ENCODE results near the gene CHERP.
A peak's percentile ranks its signal among the peaks of the same experiment; 100 is the strongest.

The CHERP gene

DNA sequence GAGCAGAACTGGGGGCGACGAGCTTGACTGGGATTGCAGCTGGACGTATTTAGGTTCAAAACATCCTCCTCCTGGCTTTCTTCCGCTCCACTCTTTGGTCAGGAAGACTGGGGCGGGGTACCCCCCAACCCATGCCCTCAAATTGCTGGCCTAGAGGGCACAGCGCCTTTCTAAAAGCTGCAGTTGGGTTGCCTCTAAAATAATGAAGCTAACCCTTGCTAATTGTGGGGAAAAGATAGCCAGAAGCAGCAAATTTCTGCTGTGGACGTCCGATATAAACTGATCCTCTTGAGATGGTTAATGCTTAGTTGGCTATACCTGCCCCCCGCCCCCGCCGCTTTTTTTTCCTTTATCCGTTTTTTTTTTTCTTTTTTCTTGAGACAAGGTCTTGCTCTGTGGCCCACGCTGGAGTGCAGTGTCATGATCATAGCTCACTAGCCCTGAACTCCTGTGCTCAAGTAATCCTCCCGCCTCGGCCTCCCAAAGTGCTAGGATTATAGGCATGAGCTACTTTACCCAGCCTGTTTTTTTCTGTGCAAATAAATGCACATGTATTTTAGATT, 754 bp upstream of the CHERP start:
- 6% methylated on average over 14 of the region's 15 CpGs for WGBS
- Histone ChIP-seq H2AK5ac (ENCODE audit: low read length, severe bottlenecking) (peak overlapping the region; percentile 35), H3K9ac (ENCODE audit: low read length) (peak overlapping the region; percentile 99), H3K4me1 (ENCODE audit: control insufficient read depth, insufficient read depth, low read depth, low read length) (peaks cover 9% of the 10 kb centered on the region), H3K23ac (ENCODE audit: low read length in 2 of 2) (peak overlapping the region in 1 of 2 experiments; percentile 96), H3K14ac (ENCODE audit: low read length in 2 of 2) (no peak overlapping the region), H3K36me3 (ENCODE audit: control insufficient read depth in 1 of 2, insufficient read depth in 2 of 2, low read depth in 1 of 2, low read length in 2 of 2) (peaks cover 15 to 32% of the 10 kb centered on the region in 2 experiments), H3K4me3 (ENCODE audit: insufficient read depth in 1 of 2, low read depth in 1 of 2, low read length in 2 of 2) (peak overlapping the region; percentile 93 to 99), H4K91ac (ENCODE audit: low read length) (peak overlapping the region; percentile 68), H3K4ac (ENCODE audit: low read depth in 1 of 2, low read length in 2 of 2) (peak overlapping the region; percentile 88 to 96), H2BK12ac (ENCODE audit: low read length in 2 of 2) (no peak overlapping the region), H2BK5ac (ENCODE audit: low read depth, low read length, poor library complexity, severe bottlenecking) (peak overlapping the region; percentile 54), H3K9me3 (ENCODE audit: control insufficient read depth, low read length) (no peaks in the 10 kb centered on the region), H3K27ac (ENCODE audit: low read length, poor library complexity, severe bottlenecking) (peak overlapping the region; percentile 45), H3K4me2 (ENCODE audit: low read length, poor library complexity, severe bottlenecking) (peak overlapping the region; percentile 82), H4K8ac (ENCODE audit: low read length) (peak overlapping the region; percentile 71), H3K79me1 (replicated peaks; ENCODE audit: low read length, poor library complexity, severe bottlenecking) (peaks cover 5% of the 10 kb centered on the region), H2BK120ac (ENCODE audit: low read depth, low read length) (no peak overlapping the region), H2BK15ac (ENCODE audit: low read depth, poor library complexity, severe bottlenecking) (peak overlapping the region; percentile 40), H2AFZ (ENCODE audit: low read depth, low read length) (peak overlapping the region; percentile 72), H3K27me3 (ENCODE audit: control insufficient read depth in 1 of 2, insufficient read depth in 1 of 2, low read length in 2 of 2) (no peaks in the 10 kb centered on the region), H3K18ac (ENCODE audit: low read depth in 1 of 2, low read length in 2 of 2) (peak overlapping the region; percentile 69 to 73)
- peak; percentile 29 for DNase-seq

DNA sequence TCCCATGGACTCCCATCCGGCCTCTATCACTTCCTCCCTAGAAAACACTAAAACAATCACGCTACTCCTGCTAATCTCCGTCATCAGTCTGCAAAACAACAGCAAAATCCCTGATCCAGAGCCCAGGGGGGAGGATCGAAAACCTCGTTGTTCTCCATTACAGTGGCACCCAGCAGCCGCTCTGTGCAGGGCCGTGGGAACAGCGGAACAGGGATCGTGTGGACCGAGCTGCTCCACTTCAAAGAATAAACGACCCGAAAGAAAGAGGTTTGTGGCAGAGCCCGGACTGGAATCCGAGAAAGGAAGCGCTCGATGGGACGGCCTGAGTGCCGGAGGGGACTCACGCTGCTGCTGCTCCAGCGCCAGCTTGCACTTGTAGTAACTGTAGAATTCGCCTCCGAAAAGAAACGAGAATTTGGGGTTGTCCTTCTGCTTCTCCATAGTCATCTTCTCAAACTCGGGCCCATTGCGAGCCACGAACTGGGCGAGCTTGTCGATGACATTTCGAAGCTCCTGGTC, 652 bp downstream of the CHERP start:
- peak overlapping the region; percentile 72 to 73 for H3K18ac ChIP-seq (ENCODE audit: low read depth in 1 of 2, low read length in 2 of 2)

DNA sequence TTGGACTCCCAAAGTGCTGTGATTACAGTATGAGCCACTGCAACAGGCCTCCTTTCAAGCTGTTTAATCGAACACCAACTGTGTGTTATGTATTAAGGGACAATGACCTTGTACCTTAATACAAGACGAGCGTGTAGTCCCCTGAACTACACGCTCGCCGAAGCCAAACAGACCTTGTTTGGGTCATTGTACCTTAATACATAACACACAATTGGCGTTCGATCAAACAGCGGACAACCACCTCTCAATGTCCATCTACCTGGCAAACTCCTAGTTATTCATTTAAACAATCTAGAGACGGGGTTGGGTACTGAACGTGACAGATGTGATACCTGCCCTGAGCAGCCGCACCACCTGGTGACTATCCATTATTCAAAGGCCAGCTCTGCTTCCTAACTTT, 1.3 kb downstream of the CHERP start:
- Histone ChIP-seq H3K79me1 (replicated peaks; ENCODE audit: low read length, poor library complexity, severe bottlenecking) (peaks cover 8% of the 10 kb centered on the region), H3K9me3 (ENCODE audit: control insufficient read depth, low read length) (no peaks in the 10 kb centered on the region)
- WGBS = 90% methylated on average over 12 of the region's 12 CpGs

More for the DNA sequence above, 652 bp downstream of the CHERP start:
- Histone ChIP-seq H4K91ac (ENCODE audit: low read length) (no peak overlapping the region), H3K14ac (ENCODE audit: low read length in 2 of 2) (peak overlapping the region in 1 of 2 experiments; percentile 39), H4K8ac (ENCODE audit: low read length) (no peak overlapping the region), H2BK120ac (ENCODE audit: low read depth, low read length) (peak overlapping the region; percentile 4), H3K27ac (ENCODE audit: low read length, poor library complexity, severe bottlenecking) (peak overlapping the region; percentile 55), H3K79me1 (replicated peaks; ENCODE audit: low read length, poor library complexity, severe bottlenecking) (peaks cover 5% of the 10 kb centered on the region), H2BK5ac (ENCODE audit: low read depth, low read length, poor library complexity, severe bottlenecking) (no peak overlapping the region), H2BK12ac (ENCODE audit: low read length in 2 of 2) (no peak overlapping the region), H2AFZ (ENCODE audit: low read depth, low read length) (no peak overlapping the region), H2BK15ac (ENCODE audit: low read depth, poor library complexity, severe bottlenecking) (no peak overlapping the region), H3K9ac (ENCODE audit: low read length) (peak overlapping the region; percentile 99), H3K4me2 (ENCODE audit: low read length, poor library complexity, severe bottlenecking) (peak overlapping the region; percentile 78), H3K9me3 (ENCODE audit: control insufficient read depth, low read length) (no peaks in the 10 kb centered on the region), H3K23ac (ENCODE audit: low read length in 2 of 2) (peak overlapping the region in 1 of 2 experiments; percentile 40), H3K4ac (ENCODE audit: low read depth in 1 of 2, low read length in 2 of 2) (peak overlapping the region in 1 of 2 experiments; percentile 11), H3K27me3 (ENCODE audit: control insufficient read depth in 1 of 2, insufficient read depth in 1 of 2, low read length in 2 of 2) (no peaks in the 10 kb centered on the region), H3K4me1 (ENCODE audit: control insufficient read depth, insufficient read depth, low read depth, low read length) (peaks cover 9% of the 10 kb centered on the region), H3K36me3 (ENCODE audit: control insufficient read depth in 1 of 2, insufficient read depth in 2 of 2, low read depth in 1 of 2, low read length in 2 of 2) (peaks cover 28 to 46% of the 10 kb centered on the region in 2 experiments), H3K4me3 (ENCODE audit: insufficient read depth in 1 of 2, low read depth in 1 of 2, low read length in 2 of 2) (peak overlapping the region; percentile 84 to 99), H2AK5ac (ENCODE audit: low read length, severe bottlenecking) (no peak overlapping the region)
- no peak for DNase-seq
- WGBS = 3% methylated on average over 29 of the region's 29 CpGs

DNA sequence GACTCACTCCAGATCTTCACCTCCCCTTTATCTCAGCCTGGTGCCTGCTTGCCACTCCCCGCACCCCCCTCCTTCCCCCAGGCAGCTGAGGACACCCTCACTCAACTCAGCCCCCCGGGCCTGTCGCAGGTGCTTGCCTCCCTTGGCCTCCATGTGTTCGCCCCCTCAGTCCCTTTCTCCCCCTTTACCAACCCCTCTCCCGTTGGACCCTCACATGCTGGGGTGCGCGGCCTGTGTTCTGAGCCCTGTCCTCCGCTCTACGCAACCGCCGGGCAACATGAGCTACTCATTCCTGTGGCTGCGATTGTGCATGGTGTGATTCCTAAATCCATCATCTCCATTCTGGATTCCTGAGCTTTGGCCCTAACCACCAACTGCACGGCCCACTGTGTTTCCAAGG, 5.1 kb downstream of the CHERP start:
- Histone ChIP-seq H3K23ac (ENCODE audit: low read length in 2 of 2) (peak overlapping the region in 1 of 2 experiments; percentile 68), H4K91ac (ENCODE audit: low read length) (no peak overlapping the region), H3K9me3 (ENCODE audit: control insufficient read depth, low read length) (no peaks in the 10 kb centered on the region), H2AFZ (ENCODE audit: low read depth, low read length) (no peak overlapping the region), H3K14ac (ENCODE audit: low read length in 2 of 2) (no peak overlapping the region), H3K18ac (ENCODE audit: low read depth in 1 of 2, low read length in 2 of 2) (no peak overlapping the region), H3K4me3 (ENCODE audit: insufficient read depth in 1 of 2, low read depth in 1 of 2, low read length in 2 of 2) (no peak overlapping the region), H3K79me1 (replicated peaks; ENCODE audit: low read length, poor library complexity, severe bottlenecking) (peaks cover 28% of the 10 kb centered on the region), H2BK12ac (ENCODE audit: low read length in 2 of 2) (no peak overlapping the region), H3K4me1 (ENCODE audit: control insufficient read depth, insufficient read depth, low read depth, low read length) (peaks cover 6% of the 10 kb centered on the region), H4K8ac (ENCODE audit: low read length) (no peak overlapping the region), H3K4me2 (ENCODE audit: low read length, poor library complexity, severe bottlenecking) (no peak overlapping the region), H3K27me3 (ENCODE audit: control insufficient read depth in 1 of 2, insufficient read depth in 1 of 2, low read length in 2 of 2) (no peaks in the 10 kb centered on the region), H2AK5ac (ENCODE audit: low read length, severe bottlenecking) (no peak overlapping the region), H3K27ac (ENCODE audit: low read length, poor library complexity, severe bottlenecking) (no peak overlapping the region), H2BK15ac (ENCODE audit: low read depth, poor library complexity, severe bottlenecking) (no peak overlapping the region), H3K4ac (ENCODE audit: low read depth in 1 of 2, low read length in 2 of 2) (no peak overlapping the region), H3K9ac (ENCODE audit: low read length) (no peak overlapping the region), H3K36me3 (ENCODE audit: control insufficient read depth in 1 of 2, insufficient read depth in 2 of 2, low read depth in 1 of 2, low read length in 2 of 2) (peaks cover 73 to 85% of the 10 kb centered on the region in 2 experiments), H2BK120ac (ENCODE audit: low read depth, low read length) (no peak overlapping the region), H2BK5ac (ENCODE audit: low read depth, low read length, poor library complexity, severe bottlenecking) (no peak overlapping the region)
- WGBS = 97% methylated on average over 13 of the region's 13 CpGs
- no peak for DNase-seq

More for the DNA sequence above, 1.3 kb downstream of the CHERP start:
- Histone ChIP-seq H3K27ac (ENCODE audit: low read length, poor library complexity, severe bottlenecking) (peak overlapping the region; percentile 55), H3K4me2 (ENCODE audit: low read length, poor library complexity, severe bottlenecking) (peak overlapping the region; percentile 78), H4K8ac (ENCODE audit: low read length) (no peak overlapping the region), H4K91ac (ENCODE audit: low read length) (no peak overlapping the region), H3K4me3 (ENCODE audit: insufficient read depth in 1 of 2, low read depth in 1 of 2, low read length in 2 of 2) (peak overlapping the region in 1 of 2 experiments; percentile 99), H2BK12ac (ENCODE audit: low read length in 2 of 2) (no peak overlapping the region), H2BK120ac (ENCODE audit: low read depth, low read length) (no peak overlapping the region), H2BK5ac (ENCODE audit: low read depth, low read length, poor library complexity, severe bottlenecking) (no peak overlapping the region), H3K23ac (ENCODE audit: low read length in 2 of 2) (peak overlapping the region in 1 of 2 experiments; percentile 72), H3K14ac (ENCODE audit: low read length in 2 of 2) (peak overlapping the region in 1 of 2 experiments; percentile 38), H3K4me1 (ENCODE audit: control insufficient read depth, insufficient read depth, low read depth, low read length) (peaks cover 9% of the 10 kb centered on the region), H2AFZ (ENCODE audit: low read depth, low read length) (no peak overlapping the region), H2BK15ac (ENCODE audit: low read depth, poor library complexity, severe bottlenecking) (no peak overlapping the region), H3K27me3 (ENCODE audit: control insufficient read depth in 1 of 2, insufficient read depth in 1 of 2, low read length in 2 of 2) (no peaks in the 10 kb centered on the region), H3K18ac (ENCODE audit: low read depth in 1 of 2, low read length in 2 of 2) (no peak overlapping the region), H3K9ac (ENCODE audit: low read length) (peak overlapping the region; percentile 99), H2AK5ac (ENCODE audit: low read length, severe bottlenecking) (no peak overlapping the region), H3K4ac (ENCODE audit: low read depth in 1 of 2, low read length in 2 of 2) (no peak overlapping the region), H3K36me3 (ENCODE audit: control insufficient read depth in 1 of 2, insufficient read depth in 2 of 2, low read depth in 1 of 2, low read length in 2 of 2) (peaks cover 35 to 53% of the 10 kb centered on the region in 2 experiments)
- DNase-seq = no peak

Data from mesenchymal stem cell (in vitro differentiated cells and primary cell).